Testis (tissue), 3 donors: ENCODE data around the gene HOXC11. TPM values are rescaled to one million over a fixed set of nuclear protein-coding genes. Genes with fewer than 3 reads are reported as not detected.

Source experiments
- DNase-seq: peaks from one replicate; pipeline ENCODE4 v3.0.0-alpha.2; 2019
- H3K27ac ChIP-seq, 2 donors: fragments of 200-600 bp; sonication (generic); one replicate each; pipeline ENCODE4 v1.5.1; 2019
- H3K27me3 ChIP-seq: fragments of 200-600 bp; sonication (generic); one replicate; pipeline ENCODE4 v1.5.1; 2019
- H3K36me3 ChIP-seq: fragments of 200-600 bp; sonication (generic); one replicate; pipeline ENCODE4 v1.5.1; 2017; ENCODE audit warnings: low read depth; ENCODE audit errors: missing control alignments
- H3K4me1 ChIP-seq: fragments of 200-600 bp; sonication (generic); one replicate; pipeline ENCODE4 v1.5.1; 2019
- H3K4me3 ChIP-seq, 2 donors: fragments of 200-600 bp; sonication (generic); one replicate each; pipeline ENCODE4 v1.5.1; 2017 to 2019
- H3K9me3 ChIP-seq: fragments of 200-600 bp; sonication (generic); one replicate; pipeline ENCODE4 v1.5.1; 2017
- POLR2A ChIP-seq: fragments of 450-650 bp; IDR thresholded peaks from one replicate; pipeline ENCODE4 v1.6.1; 2017; ENCODE audit warnings: antibody characterized with exemption, mild to moderate bottlenecking, moderate library complexity
- WGBS, 2 donors: methylation state at CpG; one replicate each; pipeline ENCODE4 v1.1.5; 2018; 5-methylcytosine and 5-hydroxymethylcytosine counted together
- intact Hi-C: fragments of 100-400 bp; cut with DNase I; formaldehyde crosslinking; loops from one replicate; pipeline ENCODE4 v1.15.1; 2023; ENCODE audit warnings: low total_unique reads
- polyA plus RNA-seq: library from polyadenylated mRNA; stranded (reverse); fragments of 350-450 nt; fragmentation: Illumina TruSeq; extraction: RNeasy Lipid Tissue Mini Kit (QIAGEN cat#74804); gene quantifications from one replicate; pipeline ENCODE4 v1.2.3, GENCODE V29; 2014; ENCODE audit warnings: low read depth, low replicate concordance; ENCODE audit not compliant: insufficient read depth
- total RNA-seq, 2 donors: library from RNA; depleted of rRNA; stranded (reverse); fragments of >200 nt; gene quantifications; one replicate each; pipeline ENCODE4 v1.2.3, GENCODE V29; 2016
- TF ChIP-seq, protein P1 (sequence below), 3 experiments: fragments of 450-650 bp in 2 of 3; fragments of 200-600 bp in 1 of 3; sonication (generic) in 1 of 3; IDR thresholded peaks; one replicate each; pipeline ENCODE4 v1.5.1; 2016 to 2019; ENCODE audit warnings: antibody characterized with exemption in 3 of 3, mild to moderate bottlenecking in 2 of 3, moderate library complexity in 1 of 3

HOXC11 gene
- total and polyA plus RNA-seq, 3 donors from 2014 or later, result 0.18 to 1.1 (median 0.25) TPM

DNA sequence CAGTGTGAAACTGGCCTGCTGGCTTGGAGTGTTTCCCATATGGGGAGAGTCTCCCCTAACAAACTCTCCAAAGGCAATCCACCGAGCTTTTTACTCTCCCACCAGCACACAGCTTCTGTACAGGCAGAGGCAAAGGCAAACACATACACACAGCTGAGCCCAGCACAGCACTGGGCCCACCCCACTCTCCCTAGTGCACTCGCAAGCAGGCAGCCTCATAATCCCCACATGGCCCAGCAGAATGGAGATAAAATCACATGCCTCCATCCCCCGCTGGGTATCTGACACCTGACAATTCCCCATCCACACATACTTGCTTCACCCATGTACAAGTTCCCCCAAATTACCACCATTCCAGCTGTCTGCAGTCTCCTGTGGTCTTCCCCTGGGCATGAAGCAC is 14.8 kb upstream of the HOXC11 start:
- 44 to 58% methylated on average over 3 of the region's 3 CpGs for WGBS, 2 donors

DNA sequence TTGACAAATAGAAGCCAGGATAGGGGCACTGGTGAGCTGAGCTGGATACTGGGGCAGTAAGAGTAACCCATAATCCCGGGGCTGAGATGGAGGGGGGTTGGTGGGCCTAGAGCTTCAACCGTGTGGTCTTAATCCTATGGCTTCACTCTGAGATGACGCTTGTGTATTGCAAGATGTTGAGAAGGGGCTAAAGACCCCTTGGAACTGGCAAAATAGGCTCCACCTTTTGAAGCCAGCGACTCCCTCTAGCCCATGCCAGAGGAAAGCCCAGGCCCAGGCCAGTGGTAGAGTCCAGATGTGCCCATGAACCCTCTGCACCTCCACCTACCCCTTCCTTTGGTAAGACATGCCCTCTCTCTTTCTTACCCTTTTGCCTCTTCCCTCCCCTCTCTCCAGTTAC is 13.6 kb upstream of the HOXC11 start:
- H3K4me1 ChIP-seq, result no peaks in the 10 kb centered on the region
- no peak for TF ChIP-seq POLR2A
- TF ChIP-seq, protein P1, sequence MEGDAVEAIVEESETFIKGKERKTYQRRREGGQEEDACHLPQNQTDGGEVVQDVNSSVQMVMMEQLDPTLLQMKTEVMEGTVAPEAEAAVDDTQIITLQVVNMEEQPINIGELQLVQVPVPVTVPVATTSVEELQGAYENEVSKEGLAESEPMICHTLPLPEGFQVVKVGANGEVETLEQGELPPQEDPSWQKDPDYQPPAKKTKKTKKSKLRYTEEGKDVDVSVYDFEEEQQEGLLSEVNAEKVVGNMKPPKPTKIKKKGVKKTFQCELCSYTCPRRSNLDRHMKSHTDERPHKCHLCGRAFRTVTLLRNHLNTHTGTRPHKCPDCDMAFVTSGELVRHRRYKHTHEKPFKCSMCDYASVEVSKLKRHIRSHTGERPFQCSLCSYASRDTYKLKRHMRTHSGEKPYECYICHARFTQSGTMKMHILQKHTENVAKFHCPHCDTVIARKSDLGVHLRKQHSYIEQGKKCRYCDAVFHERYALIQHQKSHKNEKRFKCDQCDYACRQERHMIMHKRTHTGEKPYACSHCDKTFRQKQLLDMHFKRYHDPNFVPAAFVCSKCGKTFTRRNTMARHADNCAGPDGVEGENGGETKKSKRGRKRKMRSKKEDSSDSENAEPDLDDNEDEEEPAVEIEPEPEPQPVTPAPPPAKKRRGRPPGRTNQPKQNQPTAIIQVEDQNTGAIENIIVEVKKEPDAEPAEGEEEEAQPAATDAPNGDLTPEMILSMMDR (IDR thresholded peaks at IDR 0.05), result no peak
- H3K27ac ChIP-seq, result no peak overlapping the region
- peaks cover 3% of the 10 kb centered on the region for H3K27me3 ChIP-seq
- H3K36me3 ChIP-seq, result no peaks in the 10 kb centered on the region
- intact Hi-C loops, result no loop called here
- H3K4me3 ChIP-seq, result no peak overlapping the region
- no peaks in the 10 kb centered on the region for H3K9me3 ChIP-seq
- WGBS, 2 donors, result 21 to 30% methylated on average over 4 of the region's 4 CpGs
- no peak for DNase-seq

More for the DNA sequence above, 14.8 kb upstream of the HOXC11 start:
- no peaks in the 10 kb centered on the region for H3K4me1 ChIP-seq
- no peak for DNase-seq
- intact Hi-C loops, result no loop called here
- no peaks in the 10 kb centered on the region for H3K9me3 ChIP-seq
- peaks cover 3% of the 10 kb centered on the region for H3K27me3 ChIP-seq
- H3K36me3 ChIP-seq, result no peaks in the 10 kb centered on the region
- TF ChIP-seq, protein P1 (IDR thresholded peaks at IDR 0.05), result no peak
- TF ChIP-seq POLR2A, result no peak
- no peak overlapping the region for H3K27ac ChIP-seq
- no peak overlapping the region for H3K4me3 ChIP-seq

DNA sequence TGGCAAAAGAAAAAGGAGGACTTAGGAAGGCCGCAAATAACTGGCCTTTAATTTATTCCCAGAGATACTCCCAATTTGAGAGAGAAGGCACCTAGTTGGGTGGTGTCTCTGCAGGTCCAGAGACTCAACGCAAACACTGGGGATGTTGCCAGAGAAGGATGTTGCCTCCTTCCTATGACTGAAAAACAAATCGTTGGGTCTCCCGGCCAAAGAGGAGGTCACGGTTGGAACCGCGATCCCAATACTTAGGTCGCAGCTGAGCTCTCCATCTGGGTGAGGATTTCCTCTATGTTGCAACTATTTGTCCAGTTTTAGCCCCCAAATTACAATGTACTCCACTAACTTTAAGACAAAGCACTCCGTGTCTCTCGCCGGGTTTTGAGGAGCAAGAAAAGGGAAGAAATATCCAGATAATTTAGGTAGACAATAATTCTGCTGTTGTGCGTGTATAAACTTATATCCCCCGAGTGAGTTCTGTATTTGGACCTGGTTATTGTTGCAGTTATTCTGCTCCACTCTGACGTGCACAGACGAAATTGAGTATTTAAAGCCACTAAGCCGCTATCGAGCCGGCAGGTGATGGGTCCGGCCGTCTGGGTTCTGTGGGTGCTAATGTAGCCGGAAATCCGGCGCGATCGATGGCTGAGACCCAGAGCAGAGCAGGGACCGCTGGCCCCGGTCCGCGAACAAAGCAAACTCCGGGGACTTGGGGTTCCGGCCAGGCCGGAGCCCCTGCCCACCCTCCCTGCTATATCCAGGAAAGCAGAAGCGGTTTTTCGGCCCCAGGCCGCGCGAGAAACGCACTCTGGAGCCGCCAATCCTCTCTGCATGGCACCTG is 12.5 kb upstream of the HOXC11 start:
- H3K9me3 ChIP-seq, result no peaks in the 10 kb centered on the region
- H3K36me3 ChIP-seq, result no peaks in the 10 kb centered on the region
- TF ChIP-seq, protein P1 (IDR thresholded peaks at IDR 0.05), result no peak
- no peak for TF ChIP-seq POLR2A
- intact Hi-C loops, result no loop called here
- WGBS, 2 donors, result 12% methylated on average over 26 to 39 of the region's 39 CpGs
- no peak for DNase-seq
- H3K27me3 ChIP-seq, result peaks cover 3% of the 10 kb centered on the region
- peak overlapping the region in 1 of 2 donors; percentile 20 for H3K4me3 ChIP-seq
- H3K4me1 ChIP-seq, result peaks cover 2% of the 10 kb centered on the region
- no peak overlapping the region for H3K27ac ChIP-seq

DNA sequence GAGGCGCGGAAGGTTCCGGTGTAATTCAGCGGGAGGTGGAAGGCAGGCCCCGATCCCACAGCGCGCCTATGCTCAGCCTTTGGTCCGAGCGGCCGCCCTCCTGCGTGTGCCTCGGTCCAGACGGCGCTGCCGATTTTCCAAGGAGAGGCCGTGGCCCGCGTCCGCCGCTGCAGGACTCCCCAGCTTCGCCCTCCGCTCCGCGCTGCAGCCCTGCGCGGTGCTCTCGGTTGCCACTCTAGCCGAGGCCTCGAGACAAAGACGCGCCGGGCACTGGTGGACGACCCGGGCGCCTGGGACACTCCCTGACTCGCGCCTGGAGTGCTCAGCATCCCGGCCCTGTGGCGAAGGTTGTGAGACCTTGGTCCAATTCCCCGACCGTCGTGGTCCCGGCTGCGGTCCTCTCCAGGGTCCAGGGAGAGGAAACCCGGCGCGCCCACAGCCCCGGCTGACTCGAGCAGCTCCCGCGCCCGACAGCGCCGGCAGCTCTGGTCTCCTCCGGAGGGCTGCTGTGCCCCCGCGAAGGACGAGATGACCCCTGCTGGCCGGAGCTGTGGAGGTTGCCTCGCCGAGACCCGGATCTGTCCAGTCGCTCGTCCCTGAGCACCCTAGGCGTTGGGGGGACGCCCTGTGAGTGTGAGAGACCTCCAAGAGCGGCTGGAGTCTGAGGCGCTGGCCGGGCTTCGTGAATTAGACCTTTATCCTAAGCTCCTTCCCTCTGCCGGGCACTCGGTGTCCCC is 11.7 kb upstream of the HOXC11 start:
- intact Hi-C loops, result no loop called here
- 3 to 8% methylated on average over 8 to 72 of the region's 72 CpGs for WGBS, 2 donors
- no peak overlapping the region for H3K27ac ChIP-seq
- H3K4me1 ChIP-seq, result peaks cover 2% of the 10 kb centered on the region
- no peak for TF ChIP-seq POLR2A
- TF ChIP-seq, protein P1 (IDR thresholded peaks at IDR 0.05), result no peak
- no peaks in the 10 kb centered on the region for H3K36me3 ChIP-seq
- DNase-seq, result no peak
- peak overlapping the region in 1 of 2 donors; percentile 20 for H3K4me3 ChIP-seq
- H3K9me3 ChIP-seq, result no peaks in the 10 kb centered on the region
- peaks cover 3% of the 10 kb centered on the region for H3K27me3 ChIP-seq
